ENCODE measurements around the gene GPR162. TPM values are rescaled to one million over a fixed set of nuclear protein-coding genes. Genes with fewer than 3 reads are reported as not detected.

GPR162 gene
- total RNA-seq, 6 experiments from 2014 or later: 0.37 to 3.1 (median 2.1) TPM

DNA sequence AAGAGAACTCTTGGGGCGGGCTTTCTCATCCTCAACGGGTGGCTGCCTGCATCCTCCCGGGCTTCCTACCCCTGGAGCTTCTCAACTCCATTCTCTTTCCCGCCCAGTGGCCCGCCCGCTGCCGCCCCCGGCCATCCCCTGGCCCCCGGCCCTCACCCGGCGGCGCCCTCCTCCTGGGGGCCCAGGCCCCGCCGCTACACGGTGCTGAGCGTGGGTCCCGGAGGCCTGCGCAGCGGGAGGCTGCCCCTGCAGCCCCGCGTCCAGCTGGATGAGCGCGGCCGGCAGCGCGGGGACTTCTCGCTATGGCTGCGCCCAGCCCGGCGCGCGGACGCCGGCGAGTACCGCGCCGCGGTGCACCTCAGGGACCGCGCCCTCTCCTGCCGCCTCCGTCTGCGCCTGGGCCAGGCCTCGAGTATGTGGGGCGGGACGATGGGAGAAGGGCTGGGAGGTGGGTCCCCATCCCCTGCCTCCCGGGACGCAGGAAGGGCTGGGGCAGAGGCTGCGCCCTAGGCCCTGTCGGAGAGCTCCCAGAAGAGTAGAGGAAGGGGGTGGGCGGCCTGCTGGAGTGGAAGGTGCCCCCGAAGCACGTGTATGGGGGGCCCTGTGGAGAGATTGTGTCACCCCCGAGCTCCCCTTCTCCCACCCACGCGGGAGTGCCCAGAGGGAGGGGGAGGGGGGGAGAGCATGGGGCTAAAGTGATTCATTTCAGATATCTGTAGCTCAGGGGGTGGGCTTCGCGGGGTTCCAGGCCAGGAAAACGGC is 47.9 kb upstream of the GPR162 start:
- 56% methylated on average over 23 of the region's 60 CpGs for WGBS (ENCODE audit: insufficient coverage, low coverage, low lambda C conversion rate, missing lambda C conversion rate)
- DNase-seq: no peak
- peaks cover 0 to 77% (median 18%) of the 10 kb centered on the region in 4 donors for H3K4me1 ChIP-seq
- H3K4me3 ChIP-seq: no peak overlapping the region
- no peak for TF ChIP-seq CTCF (IDR thresholded peaks at IDR 0.05)
- no peak for TF ChIP-seq POLR2A (IDR thresholded peaks at IDR 0.05)
- no peaks in the 10 kb centered on the region for H3K9me3 ChIP-seq
- H3K36me3 ChIP-seq: peaks cover 0 to 17% (median 5%) of the 10 kb centered on the region in 4 donors
- intact Hi-C loops (cut with DNase I): no loop called here
- no peak for ATAC-seq
- no peak overlapping the region for H3K27ac ChIP-seq
- H3K27me3 ChIP-seq: no peaks in the 10 kb centered on the region

GRCh38 chr12:6774499-6775062 is 47.0 kb upstream of the GPR162 start:
- Histone ChIP-seq H3K36me3 (peaks cover 0 to 12% (median 3%) of the 10 kb centered on the region in 4 donors), H3K4me1 (peaks cover 0 to 78% (median 23%) of the 10 kb centered on the region in 4 donors), H3K27me3 (no peaks in the 10 kb centered on the region), H3K9me3 (no peaks in the 10 kb centered on the region), H3K27ac (no peak overlapping the region), H3K4me3 (no peak overlapping the region)
- intact Hi-C loops (cut with DNase I): no loop called here
- WGBS (ENCODE audit: insufficient coverage, low coverage, low lambda C conversion rate, missing lambda C conversion rate): 90% methylated on average over 13 of the region's 15 CpGs
- ATAC-seq: no peak
- DNase-seq: peak in 1 of 3 donors; percentile 56
- TF ChIP-seq POLR2A (IDR thresholded peaks at IDR 0.05) (no peak), CTCF (IDR thresholded peaks at IDR 0.05) (no peak)

- ATAC-seq (peak; percentile 3 to 25 (median 20)), DNase-seq (no peak)
- no peak overlapping the region for H3K4me3 ChIP-seq
- peaks cover 0 to 76% (median 27%) of the 10 kb centered on the region in 4 donors for H3K4me1 ChIP-seq
- TF ChIP-seq POLR2A (IDR thresholded peaks at IDR 0.05) (no peak), CTCF (IDR thresholded peaks at IDR 0.05) (no peak)
- H3K9me3 ChIP-seq: no peaks in the 10 kb centered on the region
- WGBS (ENCODE audit: insufficient coverage, low coverage, low lambda C conversion rate, missing lambda C conversion rate): 34% methylated on average over 13 of the region's 16 CpGs
- H3K27me3 ChIP-seq: no peaks in the 10 kb centered on the region
- H3K27ac ChIP-seq: peak overlapping the region in 2 of 3 donors; percentile 52 to 69
- H3K36me3 ChIP-seq: peaks cover 0 to 4% (median 0%) of the 10 kb centered on the region in 4 donors
- intact Hi-C loops (cut with DNase I): no loop called here
These were observed 46.1 kb upstream of the GPR162 start for GRCh38 chr12:6775185-6776174.

DNA sequence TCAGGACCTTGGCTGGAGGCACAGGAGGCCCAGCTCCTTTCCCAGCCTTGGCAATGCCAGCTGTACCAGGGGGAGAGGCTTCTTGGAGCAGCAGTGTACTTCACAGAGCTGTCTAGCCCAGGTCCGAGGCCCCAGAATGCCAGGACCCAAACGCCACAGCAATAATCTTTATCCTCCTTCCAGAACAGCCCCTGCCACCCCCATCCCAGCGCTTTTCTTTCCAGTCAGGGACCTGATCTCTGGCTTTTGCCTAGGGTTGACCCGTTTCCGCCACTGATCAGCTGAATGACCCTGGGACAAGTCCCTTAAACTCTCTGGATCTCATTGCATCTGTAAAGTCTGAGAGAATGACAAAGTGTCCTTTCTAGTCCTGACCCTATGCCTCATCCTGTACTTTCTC is 44.2 kb upstream of the GPR162 start:
- WGBS (ENCODE audit: insufficient coverage, low coverage, low lambda C conversion rate, missing lambda C conversion rate): 24% methylated on average over 3 of the region's 5 CpGs
- intact Hi-C loops (cut with DNase I): no loop called here
- DNase-seq (no peak), ATAC-seq (no peak)
- Histone ChIP-seq H3K27me3 (no peaks in the 10 kb centered on the region), H3K4me3 (no peak overlapping the region), H3K36me3 (no peaks in the 10 kb centered on the region), H3K27ac (no peak overlapping the region), H3K4me1 (peaks cover 0 to 62% (median 27%) of the 10 kb centered on the region in 4 donors), H3K9me3 (no peaks in the 10 kb centered on the region)
- TF ChIP-seq CTCF (IDR thresholded peaks at IDR 0.05): no peak
- TF ChIP-seq POLR2A (IDR thresholded peaks at IDR 0.05): no peak

All from right lobe of liver (tissue), 6 donors.